CD4-positive, alpha-beta T cell treated with Interleukin-15 for 4 hours (primary cell): ENCODE measurements around the gene ZNF76.

ENCODE experiments used
- DNase-seq: peaks from one replicate; pipeline ENCODE4 v3.0.0-alpha.2; 2020; ENCODE audit warnings: low spot score

The ZNF76 gene

DNA sequence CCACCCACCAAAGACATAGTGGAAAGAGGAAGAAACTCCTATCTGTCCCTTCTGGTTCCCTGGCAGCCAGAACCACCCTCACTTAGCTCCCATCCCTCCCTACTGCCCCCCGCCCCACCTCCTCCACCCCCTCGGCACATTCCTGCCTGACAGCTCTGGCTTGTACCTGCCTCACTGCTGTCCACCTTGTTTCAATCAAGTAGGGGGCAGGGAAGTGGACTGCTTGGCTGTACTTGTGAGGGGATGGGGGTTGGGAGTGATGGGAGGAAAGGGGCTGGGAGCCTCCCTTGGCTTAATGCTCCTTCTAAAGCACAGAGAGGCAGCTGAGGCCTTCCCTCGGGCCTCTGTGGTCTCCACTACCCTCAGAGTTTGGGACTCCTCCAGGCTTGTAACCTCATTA, 22.1 kb upstream of the ZNF76 start:
- DNase-seq = no peak

DNA sequence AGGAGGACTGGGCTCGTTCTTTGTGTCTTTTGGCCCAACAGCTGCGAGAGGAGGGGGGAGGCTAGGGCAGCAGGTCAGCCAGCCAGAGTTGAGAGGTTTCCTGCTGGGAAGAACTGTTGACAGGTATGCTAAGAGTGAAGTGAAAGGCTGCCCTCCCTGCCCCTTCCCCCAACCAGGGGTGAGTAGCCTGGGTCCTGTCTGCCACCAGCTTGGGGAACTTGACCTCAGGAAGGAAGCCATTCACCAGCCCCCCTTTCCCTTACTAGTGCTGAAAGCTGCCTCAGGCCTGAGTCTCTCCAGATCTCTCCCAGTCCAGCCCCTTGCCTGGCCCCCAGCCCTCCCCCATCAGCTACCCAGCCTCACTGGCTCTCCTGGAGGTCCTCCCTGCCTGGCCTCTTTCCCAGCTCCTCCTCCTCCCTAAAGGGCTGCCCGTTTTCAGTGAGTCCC, 20.7 kb upstream of the ZNF76 start:
- no peak for DNase-seq

DNA sequence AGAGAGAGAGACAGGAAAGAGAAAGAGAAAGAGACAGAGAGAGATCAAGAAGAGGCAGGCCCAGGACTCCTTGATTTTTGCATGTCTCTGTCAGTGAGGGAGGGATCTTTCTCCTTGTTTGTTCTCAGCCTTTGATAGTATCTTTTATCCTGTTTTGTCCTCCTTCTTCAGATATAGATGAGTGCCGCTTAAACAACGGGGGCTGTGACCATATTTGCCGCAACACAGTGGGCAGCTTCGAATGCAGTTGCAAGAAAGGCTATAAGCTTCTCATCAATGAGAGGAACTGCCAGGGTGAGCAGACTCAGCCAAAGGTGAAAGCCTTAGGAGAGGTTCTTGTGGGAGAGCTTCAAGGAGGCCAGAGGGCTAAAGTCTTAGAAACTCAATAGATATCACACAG, 20.0 kb upstream of the ZNF76 start:
- no peak for DNase-seq

DNA sequence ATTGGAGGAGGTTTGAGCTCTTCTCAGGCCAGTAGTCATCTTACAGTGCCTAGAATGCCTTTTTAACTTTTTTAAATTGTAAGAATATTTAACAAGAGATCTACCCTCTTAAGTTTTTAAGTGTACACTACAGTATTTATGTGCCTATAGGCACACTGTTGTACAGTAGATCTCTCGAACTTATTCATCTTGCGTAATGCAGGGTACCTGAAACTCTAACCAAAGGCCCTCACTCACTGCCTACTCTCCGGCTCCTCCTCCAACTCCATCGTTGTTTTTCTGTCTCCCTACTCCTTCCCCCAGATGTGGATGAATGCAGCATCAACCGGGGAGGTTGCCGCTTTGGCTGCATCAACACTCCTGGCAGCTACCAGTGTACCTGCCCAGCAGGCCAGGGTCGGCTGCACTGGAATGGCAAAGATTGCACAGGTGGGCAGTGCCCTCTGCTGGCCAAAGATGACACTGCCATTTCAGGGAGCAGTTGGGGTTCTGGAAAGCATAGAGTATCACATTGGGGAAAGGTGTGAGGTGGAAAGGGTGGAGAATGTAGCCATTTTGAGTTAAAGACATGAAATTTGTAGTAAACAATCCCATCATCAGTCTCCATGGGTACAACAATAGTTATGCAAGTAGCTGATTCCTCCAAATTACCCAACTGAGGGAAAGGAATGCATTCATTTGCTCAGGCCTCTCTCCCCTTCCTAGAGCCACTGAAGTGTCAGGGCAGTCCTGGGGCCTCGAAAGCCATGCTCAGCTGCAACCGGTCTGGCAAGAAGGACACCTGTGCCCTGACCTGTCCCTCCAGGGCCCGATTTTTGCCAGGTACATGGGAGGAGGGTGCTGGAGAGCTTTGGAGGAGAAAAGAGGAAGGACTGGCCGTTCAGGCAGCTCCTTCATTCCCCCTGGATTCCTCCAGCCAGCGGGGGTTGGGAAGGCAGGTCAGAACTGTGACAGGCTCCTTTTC, 18.4 kb upstream of the ZNF76 start:
- DNase-seq = peak; percentile 66

DNA sequence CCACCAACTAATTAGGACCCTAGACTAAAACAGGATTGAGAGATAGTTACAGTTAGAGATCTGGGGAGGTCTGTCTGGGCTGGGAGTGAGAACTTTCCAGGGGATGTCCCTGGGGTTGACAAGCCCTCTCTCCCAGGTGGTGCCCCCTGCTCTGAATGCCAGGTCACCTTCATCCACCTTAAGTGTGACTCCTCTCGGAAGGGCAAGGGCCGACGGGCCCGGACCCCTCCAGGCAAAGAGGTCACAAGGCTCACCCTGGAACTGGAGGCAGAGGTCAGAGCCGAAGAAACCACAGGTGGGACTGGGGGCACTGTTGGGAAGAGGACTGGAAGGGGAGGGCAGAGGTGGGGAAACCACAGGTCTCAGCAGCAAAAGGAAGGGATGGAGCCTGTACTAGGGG, 17.0 kb upstream of the ZNF76 start:
- DNase-seq = no peak

DNA sequence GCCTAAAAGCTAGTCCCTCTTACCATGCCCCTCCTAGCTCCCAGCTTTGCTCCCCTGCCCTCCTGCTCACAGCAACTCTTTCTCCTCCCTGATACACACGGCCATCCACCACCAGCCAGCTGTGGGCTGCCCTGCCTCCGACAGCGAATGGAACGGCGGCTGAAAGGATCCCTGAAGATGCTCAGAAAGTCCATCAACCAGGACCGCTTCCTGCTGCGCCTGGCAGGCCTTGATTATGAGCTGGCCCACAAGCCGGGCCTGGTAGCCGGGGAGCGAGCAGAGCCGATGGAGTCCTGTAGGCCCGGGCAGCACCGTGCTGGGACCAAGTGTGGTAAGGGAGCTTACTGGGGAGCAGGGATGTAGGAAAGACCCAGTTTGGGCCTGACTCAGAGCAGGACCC, 16.6 kb upstream of the ZNF76 start:
- DNase-seq = no peak

DNA sequence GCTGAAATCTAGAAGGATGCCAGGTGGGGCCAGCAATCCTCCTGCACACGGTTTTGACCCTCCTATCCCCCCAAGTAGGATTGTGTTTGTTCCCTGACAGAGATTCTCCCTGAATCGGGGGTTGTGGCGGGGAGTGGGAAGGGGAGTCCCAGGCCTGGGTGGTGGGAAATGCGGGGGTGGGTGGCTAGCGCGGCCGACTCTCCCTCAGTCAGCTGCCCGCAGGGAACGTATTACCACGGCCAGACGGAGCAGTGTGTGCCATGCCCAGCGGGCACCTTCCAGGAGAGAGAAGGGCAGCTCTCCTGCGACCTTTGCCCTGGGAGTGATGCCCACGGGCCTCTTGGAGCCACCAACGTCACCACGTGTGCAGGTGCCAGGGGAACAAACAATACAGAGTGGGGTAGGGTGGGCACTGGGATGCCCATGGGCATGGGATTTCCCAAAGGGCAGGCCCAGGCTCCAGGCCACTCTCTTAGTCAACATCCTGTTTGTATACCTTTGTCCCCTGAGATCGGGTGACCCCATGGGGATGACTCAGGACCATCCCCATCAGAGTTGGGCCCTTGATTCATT, 16.1 kb upstream of the ZNF76 start:
- DNase-seq = no peak

DNA sequence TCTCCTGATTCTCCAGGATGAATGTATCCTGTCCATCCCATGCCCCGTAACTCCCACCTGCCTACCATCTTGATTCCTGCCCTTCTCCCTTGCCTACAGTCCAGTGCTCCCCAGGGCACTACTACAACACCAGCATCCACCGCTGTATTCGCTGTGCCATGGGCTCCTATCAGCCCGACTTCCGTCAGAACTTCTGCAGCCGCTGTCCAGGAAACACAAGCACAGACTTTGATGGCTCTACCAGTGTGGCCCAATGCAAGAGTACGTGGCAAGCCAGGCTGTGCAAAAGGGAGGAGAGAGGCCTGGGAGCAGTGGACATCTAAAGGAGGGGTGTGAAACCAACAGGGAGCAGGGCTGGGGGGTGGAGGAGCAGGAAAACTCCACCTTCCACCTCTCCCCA, 15.0 kb upstream of the ZNF76 start:
- no peak for DNase-seq

DNA sequence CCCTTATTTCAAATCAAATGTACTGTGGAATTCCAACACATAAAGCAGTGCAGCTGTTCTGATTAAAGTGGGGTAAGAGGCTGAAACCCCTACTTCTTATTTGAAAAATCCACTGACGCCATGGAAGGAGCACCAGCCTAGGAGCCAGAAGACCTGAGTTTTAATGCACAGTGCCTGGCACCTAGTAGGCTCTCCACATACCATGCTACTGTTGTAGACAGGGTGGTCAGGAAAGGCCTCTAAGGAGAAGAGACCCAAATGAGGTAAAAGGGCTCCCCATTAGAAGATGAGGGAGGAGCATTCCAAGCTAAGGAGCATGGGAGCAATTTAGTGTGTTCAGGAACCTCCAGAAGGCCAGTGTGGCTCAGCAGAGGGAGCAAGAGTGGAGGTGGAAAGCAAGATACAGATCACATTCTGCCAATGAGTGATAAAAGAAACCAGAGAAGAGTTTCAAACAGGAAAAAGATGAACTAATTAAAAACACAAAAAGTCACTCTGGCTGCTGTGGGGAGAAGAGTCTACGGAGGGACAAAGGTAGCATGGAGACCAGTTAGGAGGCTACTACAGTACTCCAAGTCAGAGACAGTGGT, 11.8 kb upstream of the ZNF76 start:
- no peak for DNase-seq

DNA sequence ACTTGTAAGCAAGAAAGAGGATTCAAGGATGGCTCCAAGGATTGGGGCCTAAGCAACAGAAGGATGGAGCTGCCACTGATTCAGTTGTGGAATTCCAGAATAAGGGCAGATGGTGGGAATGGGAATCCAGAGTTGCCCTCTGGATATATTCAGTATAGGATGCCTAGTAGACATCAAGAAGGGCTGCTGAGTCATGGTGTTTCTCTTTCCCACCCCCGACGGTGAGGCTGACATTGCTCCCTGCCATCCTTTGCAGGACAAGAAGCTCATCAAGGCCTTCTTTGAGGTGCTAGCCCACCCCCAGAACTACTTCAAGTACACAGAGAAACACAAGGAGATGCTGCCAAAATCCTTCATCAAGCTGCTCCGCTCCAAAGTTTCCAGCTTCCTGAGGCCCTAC, 11.2 kb upstream of the ZNF76 start:
- no peak for DNase-seq

DNA sequence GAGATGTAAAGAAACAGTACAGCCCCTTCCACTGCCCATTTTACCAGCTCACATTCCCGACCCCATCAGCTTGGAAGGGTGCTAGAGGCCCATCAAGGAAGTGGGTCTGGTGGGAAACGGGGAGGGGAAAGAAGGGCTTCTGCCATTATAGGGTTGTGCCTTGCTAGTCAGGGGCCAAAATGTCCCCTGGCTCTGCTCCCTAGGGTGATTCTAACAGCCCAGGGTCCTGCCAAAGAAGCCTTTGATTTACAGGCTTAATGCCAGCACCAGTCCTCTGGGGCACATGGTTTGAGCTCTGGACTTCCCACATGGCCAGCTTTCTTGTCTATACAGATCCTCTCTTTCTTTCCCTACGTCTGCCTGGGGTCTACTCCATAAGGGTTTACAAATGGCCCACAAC, 10.6 kb upstream of the ZNF76 start:
- DNase-seq = no peak

DNA sequence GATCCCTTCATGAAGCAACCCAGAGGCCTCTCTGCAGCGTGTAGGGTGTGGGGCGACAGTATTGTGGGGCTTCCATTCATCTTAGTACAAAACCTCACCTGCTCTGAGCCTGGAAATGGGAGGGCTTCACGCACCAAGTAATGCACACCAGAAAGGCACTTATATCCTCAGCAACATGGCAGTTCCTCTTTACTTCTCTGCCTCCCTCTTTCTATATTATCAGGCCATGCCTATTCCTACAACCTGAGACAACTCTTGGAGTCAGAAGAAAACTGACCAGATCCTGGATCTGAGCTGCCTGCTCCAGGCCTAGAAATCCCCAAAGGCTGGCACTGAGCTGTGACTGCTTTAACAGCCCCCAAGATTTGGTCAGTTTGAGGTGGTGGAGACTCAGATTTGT, 7.6 kb upstream of the ZNF76 start:
- no peak for DNase-seq

DNA sequence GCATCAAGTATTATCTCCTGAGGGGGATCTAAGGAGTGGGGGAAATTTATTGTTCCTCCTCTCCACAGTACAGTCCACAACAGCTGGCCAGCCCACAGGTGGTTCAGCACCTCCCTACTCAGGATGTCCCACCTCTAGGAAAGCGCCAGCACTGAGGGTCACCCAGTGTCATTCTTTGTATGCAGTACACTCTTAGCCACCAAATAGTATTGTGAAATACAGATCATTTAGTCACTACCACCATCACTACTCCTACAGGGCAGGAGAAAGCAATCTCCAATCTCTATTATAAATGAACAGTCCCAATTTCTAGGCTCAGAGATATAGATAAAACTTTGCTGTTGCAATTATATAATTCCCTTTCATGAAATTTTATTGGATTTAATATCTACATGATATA, 6.3 kb upstream of the ZNF76 start:
- DNase-seq = no peak

DNA sequence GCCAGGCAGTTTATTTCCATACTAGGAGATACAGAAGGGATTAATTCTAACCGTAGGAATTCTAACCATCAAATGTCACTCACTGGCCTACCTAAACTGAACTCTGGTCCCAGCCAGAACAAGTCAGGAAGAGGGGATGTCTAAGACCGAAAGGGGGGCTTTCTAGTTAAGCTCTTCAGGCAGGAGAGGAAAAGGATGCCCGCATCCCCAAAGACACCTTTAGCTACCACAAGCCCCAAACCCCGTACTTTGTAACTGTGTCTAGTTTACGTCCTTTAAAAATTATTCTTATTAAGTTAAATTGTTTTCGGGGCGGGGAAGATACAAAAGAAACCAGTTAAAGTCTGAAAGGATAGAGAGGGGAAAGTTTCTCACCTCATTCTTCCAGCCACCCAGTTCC, 1.2 kb upstream of the ZNF76 start:
- DNase-seq = no peak

DNA sequence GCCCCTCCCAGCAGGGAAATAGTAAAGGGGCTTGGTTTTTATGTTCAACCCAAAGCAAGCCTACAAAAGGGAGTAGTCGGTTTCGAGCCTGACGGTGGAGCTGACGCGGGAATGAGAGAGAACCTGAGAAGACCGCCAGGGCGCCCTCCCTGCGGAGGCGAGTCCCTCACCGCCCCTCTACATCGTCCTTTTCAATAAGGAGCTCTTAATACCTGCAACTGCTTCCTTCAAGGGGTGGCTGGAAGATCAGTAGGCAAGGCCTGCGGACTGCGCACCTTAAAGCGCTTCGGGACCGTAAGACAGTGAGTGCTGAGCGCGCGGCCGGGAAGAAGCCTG, 709 bp upstream of the ZNF76 start:
- DNase-seq = no peak

DNA sequence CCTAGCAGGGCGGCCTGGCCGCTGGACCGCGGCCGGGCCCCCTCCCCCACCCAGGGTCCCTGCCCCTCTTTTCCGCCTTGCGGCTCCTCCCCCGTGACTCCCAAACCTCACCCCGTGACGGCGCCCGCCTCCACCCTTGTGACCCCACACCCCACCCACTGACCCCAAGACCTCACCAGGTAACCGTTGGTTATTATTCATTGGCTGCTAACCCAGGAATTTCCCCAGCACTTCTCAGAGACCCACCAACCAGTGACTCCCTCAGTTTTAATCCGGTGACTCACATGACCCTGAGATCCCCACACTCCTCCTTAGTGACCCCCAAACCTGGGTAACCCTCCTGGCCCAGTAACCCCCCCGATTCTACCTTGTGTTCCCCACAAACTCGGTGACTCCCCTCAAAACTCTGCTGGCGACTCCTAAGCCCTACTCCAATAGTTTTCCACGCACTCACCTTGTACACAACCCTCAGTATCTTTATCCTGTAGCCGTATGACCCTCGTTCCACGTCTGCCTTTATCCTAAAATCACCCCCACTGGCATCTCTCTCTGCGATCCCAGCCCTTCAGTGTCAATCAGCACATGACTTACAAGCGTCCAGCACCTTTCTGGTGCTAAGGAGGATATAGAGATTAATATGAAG, 534 bp downstream of the ZNF76 start:
- DNase-seq = peak; percentile 86

DNA sequence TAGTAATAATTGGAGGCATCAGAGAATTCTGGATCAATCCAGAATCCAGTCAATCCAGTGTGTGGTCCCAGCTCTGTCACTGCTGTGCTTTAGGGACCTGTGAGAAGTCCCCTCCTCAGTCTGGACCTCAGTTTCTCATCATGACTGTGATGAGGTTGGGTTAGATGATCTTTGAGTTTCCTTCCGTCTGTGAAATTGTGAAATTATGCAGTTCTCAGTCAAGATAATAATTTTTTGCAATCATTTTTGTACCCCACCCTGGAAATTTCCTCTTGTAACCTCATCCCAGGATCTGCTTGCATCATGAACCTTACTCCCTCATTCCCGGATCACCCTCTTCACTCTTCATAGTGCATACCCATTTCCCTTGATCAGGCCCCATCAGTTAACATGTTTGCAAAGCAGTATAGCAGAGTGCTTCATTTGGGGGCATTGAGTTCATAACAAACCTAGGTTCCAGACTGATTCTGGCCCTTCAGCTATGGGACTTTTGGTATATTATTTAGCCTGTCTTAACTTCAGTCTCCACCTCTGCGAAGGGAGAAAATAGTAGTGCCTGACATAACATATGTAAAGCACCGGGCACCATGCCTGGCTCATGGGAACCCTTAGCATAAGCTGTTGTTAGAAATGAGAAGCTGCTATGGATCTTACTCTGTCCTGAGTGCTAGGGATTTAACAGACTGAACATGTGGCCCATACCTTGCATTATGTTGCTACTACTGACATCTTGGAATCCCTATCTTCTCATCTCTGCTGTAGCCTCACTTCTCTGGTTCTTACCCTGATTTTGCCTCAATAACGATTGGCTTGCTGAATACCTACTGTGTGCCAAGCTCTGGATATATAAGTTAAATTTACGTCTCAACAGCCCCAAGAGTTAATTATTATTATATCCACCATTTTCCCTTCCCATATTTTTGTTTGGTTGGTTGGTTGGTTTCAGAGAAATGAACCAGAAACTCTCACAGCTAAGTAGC, 1.3 kb downstream of the ZNF76 start:
- DNase-seq = no peak

DNA sequence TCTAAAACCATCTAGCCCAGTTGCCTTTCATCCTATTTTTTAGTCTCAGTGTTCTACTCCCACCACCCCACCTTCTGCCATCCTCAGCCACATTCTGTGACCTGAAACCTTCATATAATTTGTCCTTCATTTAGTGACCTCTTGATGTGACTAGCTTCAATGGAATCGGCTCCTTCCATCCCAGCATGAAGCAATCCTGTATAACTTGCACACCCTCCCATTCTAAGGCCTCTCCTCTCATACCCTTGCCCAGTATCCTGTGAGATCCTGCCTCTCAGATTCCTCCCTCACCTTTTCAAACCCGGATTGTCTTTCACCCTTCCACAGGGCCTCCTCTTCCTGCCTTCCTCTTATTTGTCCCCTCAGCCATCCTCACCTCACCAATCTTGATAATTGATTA, 3.1 kb downstream of the ZNF76 start:
- no peak for DNase-seq

DNA sequence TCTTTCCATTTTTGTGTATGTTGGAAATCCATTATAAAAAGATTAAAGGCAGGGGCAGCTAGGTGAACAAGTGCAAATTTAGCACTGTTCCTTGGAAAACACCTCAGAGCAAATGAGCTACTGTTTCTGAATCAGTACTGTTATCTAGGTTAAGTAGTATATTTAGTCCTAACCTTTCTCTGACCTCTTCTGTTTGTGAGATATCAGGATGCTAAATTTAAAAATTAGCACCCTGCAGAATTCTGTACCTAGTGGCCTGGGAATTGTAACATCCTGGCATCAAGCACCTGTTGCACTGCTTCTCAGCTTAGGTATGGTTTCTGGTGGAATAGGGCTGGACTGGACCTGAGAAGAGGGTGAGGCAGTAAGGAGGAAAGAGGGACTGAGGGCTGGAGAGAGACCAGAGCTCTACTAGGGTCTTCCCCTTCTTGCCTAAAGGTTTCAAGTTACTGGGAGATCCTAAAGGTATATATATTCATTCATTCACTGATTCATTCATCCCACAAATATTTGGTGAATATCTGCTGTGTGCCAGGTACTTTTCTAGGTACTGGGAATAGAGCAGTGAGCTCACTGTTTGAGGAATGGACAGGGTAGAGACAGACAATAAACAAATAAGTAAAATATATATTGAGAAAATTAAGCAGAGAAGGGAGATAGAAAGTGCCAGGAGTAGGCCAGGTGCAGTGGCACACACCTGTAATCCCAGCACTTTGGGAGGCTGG, 5.2 kb downstream of the ZNF76 start:
- no peak for DNase-seq

DNA sequence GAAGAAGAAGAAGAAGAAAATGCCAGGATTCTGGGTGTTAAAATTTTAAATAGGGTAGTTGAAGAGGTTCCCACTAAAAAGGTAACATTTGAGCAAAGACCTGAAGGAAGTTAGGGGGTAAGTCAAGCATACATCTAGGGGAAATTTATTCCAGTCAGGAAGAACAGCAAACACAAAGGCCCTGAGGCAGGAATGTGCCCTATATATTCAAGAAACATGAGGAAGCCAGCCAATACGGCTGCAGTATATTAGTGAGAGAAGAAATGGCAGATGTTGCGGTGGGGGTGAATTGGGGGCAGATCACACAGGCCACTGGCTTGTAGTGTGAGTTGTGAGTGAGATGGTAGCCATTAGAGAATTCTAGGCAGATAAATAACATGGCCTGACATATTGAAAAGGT, 6.0 kb downstream of the ZNF76 start:
- no peak for DNase-seq

DNA sequence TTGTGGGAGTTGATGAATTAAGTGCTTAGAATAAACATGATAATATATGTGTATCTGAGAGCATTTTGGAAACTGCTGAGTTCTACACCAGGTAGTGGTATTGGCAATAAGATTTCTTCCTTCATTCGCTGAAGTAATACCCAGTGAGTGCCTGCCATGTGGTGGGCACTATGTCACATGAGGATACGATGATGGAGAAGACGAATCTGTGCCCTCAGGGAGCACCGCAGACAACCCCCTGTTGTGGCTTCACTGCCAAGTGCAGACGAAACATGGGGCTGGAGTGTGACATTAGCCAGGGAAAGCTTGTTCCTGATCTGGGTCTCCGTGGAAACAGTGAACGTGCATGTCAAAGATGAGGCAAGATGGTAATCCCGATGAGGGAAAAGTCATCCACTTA, 7.9 kb downstream of the ZNF76 start:
- DNase-seq = no peak
